A549 treated with AZD9567 at 1 μM for 4 hours (cell line): ENCODE results near the gene TTC33. TPM values are rescaled to one million over a fixed set of nuclear protein-coding genes. Genes with fewer than 3 reads are reported as not detected.

Experiments used
- total RNA-seq: library from RNA; stranded (reverse); fragments of 200-300 nt; extraction: Qiagen RNA extraction; gene quantifications from 5 replicates; pipeline ENCODE4 v1.2.3, GENCODE V29; 2022; ENCODE audit not compliant: insufficient read depth

The TTC33 gene
- 6.3 to 14.9 TPM (median 9.4 TPM) in 5 replicates for total RNA-seq

GRCh38 chr5:40755407-40756365 is at the start of gene TTC33:
Gene TTC33, minus strand, starts transcription at chr5:40755961. Its CDS starts 8,943 bp downstream, at chr5:40747018.

DNA sequence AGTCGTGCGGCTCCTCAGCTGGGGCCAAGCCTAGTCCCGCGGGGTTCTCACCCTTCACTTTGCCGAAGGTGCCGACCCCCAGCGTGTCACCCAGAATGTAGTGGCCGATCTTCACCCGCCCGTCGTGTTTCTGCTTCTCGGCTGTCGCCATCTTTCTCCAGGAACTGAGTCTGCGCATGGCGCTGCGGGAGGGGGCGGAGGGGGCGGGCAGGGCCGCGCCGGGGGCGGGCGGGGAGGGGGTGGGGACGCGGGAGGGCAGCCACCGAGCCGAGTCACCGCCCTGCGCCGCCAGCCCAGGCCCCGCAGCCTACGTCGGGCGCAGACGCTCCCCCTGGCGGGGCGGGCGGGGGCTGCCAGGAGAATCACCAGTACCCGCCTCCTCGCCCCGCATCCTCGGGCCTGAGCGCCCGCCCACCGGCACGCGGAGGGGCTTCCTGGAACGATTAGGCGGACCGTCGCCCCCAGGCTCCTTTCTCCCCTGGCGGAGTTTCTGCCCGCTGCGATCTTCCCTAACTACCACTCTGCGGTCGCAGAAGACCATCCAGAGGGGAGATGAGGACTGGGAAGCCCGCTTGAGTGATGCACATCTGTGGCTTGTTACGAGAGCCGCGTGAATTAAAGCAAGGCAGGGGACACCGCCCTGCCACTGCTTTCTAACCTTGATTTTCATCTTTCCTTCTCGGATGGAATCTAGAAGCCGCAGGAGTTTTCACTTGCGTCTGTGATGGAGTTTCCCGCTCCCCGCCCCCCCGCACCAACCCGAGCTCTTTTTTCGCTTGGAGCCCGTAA is 42.4 kb upstream of the TTC33 start, which contains the start of gene PRKAA1:
PRKAA1 (minus strand) TSS at position 363 of the 789 bp plus-strand sequence; CDS start at position 178, 185 bp downstream.

GRCh38 chr5:40679913-40680681 is 75.7 kb downstream of the TTC33 start, which contains the start of gene PTGER4:
Gene PTGER4, plus strand, starts transcription at chr5:40679915. Its CDS starts 1,079 bp downstream, at chr5:40680994.

Other genes with a start within 250 kb of the TTC33 start
- gene PTGER4, start 76.0 kb downstream of the TTC33 start, total RNA-seq: 2.6 to 3.9 TPM (median 3.3 TPM) in 5 replicates
- gene PRKAA1, start 42.4 kb upstream of the TTC33 start, total RNA-seq: 31.6 to 115 TPM (median 41.5 TPM) in 5 replicates
- gene RPL37, start 79.3 kb upstream of the TTC33 start, total RNA-seq: 2,734 to 3,230 TPM (median 2,781 TPM) in 5 replicates
- 2.0 to 2.7 TPM (median 2.2 TPM) in 5 replicates for gene CARD6, start 85.4 kb upstream of the TTC33 start, total RNA-seq
- not detected in 5 replicates for gene C7, start 153.5 kb upstream of the TTC33 start, total RNA-seq